H1 (cell line): ENCODE results near the gene SLC12A5. TPM values are rescaled to one million over a fixed set of nuclear protein-coding genes. Genes with fewer than 3 reads are reported as not detected.

ENCODE experiments used
- CTCF ChIA-PET: fragments of 300-600 bp; sonication (Branson Sonifier 250); formaldehyde crosslinking; loops from one replicate; lab custom pipeline; 2021; ENCODE audit not compliant: partially characterized antibody; lab: Charles Lee
- POLR2A ChIA-PET: fragments of 300-600 bp; sonication (Branson Sonifier 250); formaldehyde crosslinking; loops from one replicate; lab custom pipeline; 2021; ENCODE audit warnings: inconsistent platforms; ENCODE audit not compliant: partially characterized antibody; lab: Charles Lee
- DNase-seq, 2 experiments: peaks; one replicate each; pipeline versions ENCODE4 v3.0.0 to v3.0.0-alpha.2; 2010 to 2022; ENCODE audit warnings: low spot score in 2 of 2, low read depth in 1 of 2, mixed read lengths in 1 of 2
- FAIRE-seq: peaks from 2 replicates; lab custom pipeline; 2011; peaks lifted over from hg19 to GRCh38; lab: Jason Lieb, UNC
- H2AFZ ChIP-seq: 2 replicates; pipeline ENCODE4 v1.8.1; 2012; ENCODE audit warnings: low read length, inconsistent platforms
- H2AK5ac ChIP-seq: 2 replicates; pipeline ENCODE4 v1.6.1; 2013; ENCODE audit warnings: low read depth, low read length
- H2BK120ac ChIP-seq: replicated peaks from 2 replicates; pipeline ENCODE3; 2013; ENCODE audit warnings: low read depth, low read length, inconsistent platforms
- H2BK12ac ChIP-seq: 2 replicates; pipeline ENCODE4 v1.6.1; 2013; ENCODE audit warnings: low read depth, low read length
- H2BK15ac ChIP-seq: 2 replicates; pipeline ENCODE4 v1.6.1; 2013; ENCODE audit warnings: low read length
- H2BK20ac ChIP-seq: 2 replicates; pipeline ENCODE4 v1.6.1; 2013; ENCODE audit warnings: low read length
- H2BK5ac ChIP-seq: 2 replicates; pipeline ENCODE4 v1.6.1; 2013; ENCODE audit warnings: low read depth, low read length
- H3K14ac ChIP-seq: 2 replicates; pipeline ENCODE4 v1.6.1; 2013; ENCODE audit warnings: inconsistent platforms; ENCODE audit not compliant: insufficient read length
- H3K18ac ChIP-seq: 2 replicates; pipeline ENCODE4 v1.6.1; 2013; ENCODE audit warnings: low read length; ENCODE audit errors: extremely low read depth
- H3K23ac ChIP-seq: 2 replicates; pipeline ENCODE4 v1.6.1; 2013; ENCODE audit warnings: inconsistent platforms; ENCODE audit not compliant: insufficient read length
- H3K23me2 ChIP-seq: 2 replicates; pipeline ENCODE4 v1.6.1; 2013; ENCODE audit warnings: low read depth, low read length
- H3K27ac ChIP-seq: 2 replicates; pipeline ENCODE4 v1.6.1; 2011; ENCODE audit warnings: low read depth, low read length, inconsistent platforms
- H3K27me3 ChIP-seq, 4 experiments: replicated peaks in 1 of 4; 1 replicate in 1 of 4; 2 replicates in 3 of 4; pipeline versions ENCODE4 v1.6.1 to v1.8.1; 2011 to 2013; ENCODE audit warnings: low read length in 3 of 4, mild to moderate bottlenecking in 3 of 4, inconsistent platforms in 2 of 4, mixed read lengths in 2 of 4, moderate library complexity in 1 of 4; ENCODE audit not compliant: control insufficient read depth in 3 of 4, insufficient read depth in 3 of 4; ENCODE audit errors: extremely low read depth in 1 of 4
- H3K36me3 ChIP-seq, 4 experiments: 2 replicates each; pipeline versions ENCODE4 v1.6.1 to v1.8.1; 2011 to 2013; ENCODE audit warnings: mild to moderate bottlenecking in 4 of 4, low read length in 3 of 4, moderate library complexity in 2 of 4, control low read depth in 1 of 4, inconsistent platforms in 1 of 4; ENCODE audit not compliant: insufficient read depth in 4 of 4, control insufficient read depth in 2 of 4
- H3K4ac ChIP-seq: replicated peaks from 2 replicates; pipeline ENCODE3; 2013; ENCODE audit warnings: low read length, low read depth, mixed read lengths, inconsistent platforms; ENCODE audit not compliant: insufficient read length
- H3K4me1 ChIP-seq, 4 experiments: replicated peaks in 1 of 4; 1 replicate in 1 of 4; 2 replicates in 3 of 4; pipeline versions ENCODE4 v1.6.1 to v1.8.1; 2011 to 2013; ENCODE audit warnings: low read length in 3 of 4, inconsistent platforms in 2 of 4, mixed read lengths in 1 of 4; ENCODE audit not compliant: insufficient read depth in 4 of 4, control insufficient read depth in 3 of 4
- H3K4me2 ChIP-seq, 2 experiments: 2 replicates each; pipeline versions ENCODE4 v1.6.1 to v1.8.1; 2011 to 2013; ENCODE audit warnings: low read depth in 2 of 2, low read length in 2 of 2, control low read depth in 1 of 2, inconsistent platforms in 1 of 2, mild to moderate bottlenecking in 1 of 2; ENCODE audit not compliant: insufficient read depth in 1 of 2
- H3K4me3 ChIP-seq, 4 experiments: fragments of 200-600, 300-600 bp in 1 of 4; sonication (generic), shearing (Covaris generic), sonication (Bioruptor Twin) in 1 of 4; 2 replicates each; pipeline versions ENCODE4 v1.5.1 to v1.8.1; 2011 to 2016; ENCODE audit warnings: low read length in 4 of 4, low read depth in 3 of 4, control low read depth in 2 of 4, inconsistent platforms in 2 of 4, mild to moderate bottlenecking in 2 of 4, mixed read lengths in 1 of 4, moderate library complexity in 1 of 4; ENCODE audit not compliant: insufficient read depth in 2 of 4; ENCODE audit errors: extremely low read depth in 1 of 4
- H3K56ac ChIP-seq: replicated peaks from 2 replicates; pipeline ENCODE3; 2013; ENCODE audit warnings: low read depth, mild to moderate bottlenecking, mixed read lengths, low read length, inconsistent platforms; ENCODE audit not compliant: insufficient read length
- H3K79me1 ChIP-seq: 2 replicates; pipeline ENCODE4 v1.6.1; 2013; ENCODE audit warnings: low read depth, low read length, control low read depth
- H3K79me2 ChIP-seq, 2 experiments: 2 replicates each; pipeline versions ENCODE4 v1.6.1 to v1.8.1; 2012 to 2013; ENCODE audit warnings: low read length in 2 of 2, mild to moderate bottlenecking in 2 of 2, inconsistent platforms in 1 of 2; ENCODE audit not compliant: insufficient read depth in 2 of 2, control insufficient read depth in 1 of 2
- H3K9ac ChIP-seq, 4 experiments: replicated peaks in 1 of 4; 1 replicate in 1 of 4; 2 replicates in 3 of 4; pipeline versions ENCODE4 v1.6.1 to v1.8.1; 2011 to 2013; ENCODE audit warnings: low read depth in 3 of 4, low read length in 3 of 4, control low read depth in 2 of 4, mild to moderate bottlenecking in 2 of 4, moderate library complexity in 2 of 4, inconsistent platforms in 1 of 4; ENCODE audit errors: extremely low read depth in 1 of 4
- H3K9me3 ChIP-seq, 2 experiments: 2 replicates each; pipeline versions ENCODE4 v1.6.1 to v1.8.1; 2012 to 2013; ENCODE audit warnings: mild to moderate bottlenecking in 2 of 2, moderate library complexity in 2 of 2, control low read depth in 1 of 2, inconsistent platforms in 1 of 2, low read depth in 1 of 2, low read length in 1 of 2, mixed read lengths in 1 of 2; ENCODE audit not compliant: insufficient read depth in 2 of 2
- H4K20me1 ChIP-seq, 2 experiments: replicated peaks in 1 of 2; 2 replicates each; pipeline versions ENCODE3 to v1.8.1; 2011 to 2013; ENCODE audit warnings: inconsistent platforms in 2 of 2, low read length in 2 of 2, mild to moderate bottlenecking in 1 of 2; ENCODE audit not compliant: insufficient read depth in 2 of 2, control insufficient read depth in 1 of 2
- H4K5ac ChIP-seq: 2 replicates; pipeline ENCODE4 v1.6.1; 2013; ENCODE audit warnings: low read length, low read depth, mixed read lengths, inconsistent platforms; ENCODE audit not compliant: insufficient read length
- H4K8ac ChIP-seq: 2 replicates; pipeline ENCODE4 v1.8.0; 2013; ENCODE audit warnings: mild to moderate bottlenecking, moderate library complexity, low read length, inconsistent platforms; ENCODE audit not compliant: insufficient read depth; ENCODE audit errors: extremely low read depth
- H4K91ac ChIP-seq: replicated peaks from 2 replicates; pipeline ENCODE3; 2013; ENCODE audit warnings: low read length, mixed read lengths, inconsistent platforms; ENCODE audit not compliant: insufficient read length
- CTBP2 ChIP-seq: IDR thresholded peaks from 2 replicates; pipeline ENCODE4 v1.7.0; 2011; ENCODE audit warnings: borderline replicate concordance, mild to moderate bottlenecking, moderate library complexity, mixed read lengths, low read length; ENCODE audit not compliant: insufficient read depth, insufficient read length
- CTCF ChIP-seq, 3 experiments: IDR thresholded peaks; 1 replicate in 2 of 3; 2 replicates in 1 of 3; pipeline versions ENCODE4 v1.5.1 to v1.6.1; 2011; ENCODE audit warnings: low read length in 3 of 3, mild to moderate bottlenecking in 3 of 3, inconsistent platforms in 2 of 3, low read depth in 1 of 3, moderate library complexity in 1 of 3; ENCODE audit not compliant: insufficient read depth in 1 of 3; ENCODE audit errors: control extremely low read depth in 1 of 3
- JUND ChIP-seq: IDR thresholded peaks from 2 replicates; pipeline ENCODE4 v1.6.1; 2011; ENCODE audit warnings: mild to moderate bottlenecking, improper control_type of control experiment, low read length
- POU5F1 ChIP-seq: IDR thresholded peaks from 2 replicates; pipeline ENCODE4 v1.6.1; 2011; ENCODE audit warnings: low read depth, mild to moderate bottlenecking, low read length, moderate library complexity
- SP2 ChIP-seq: IDR thresholded peaks from 2 replicates; pipeline ENCODE4 v1.6.1; 2012; ENCODE audit warnings: mild to moderate bottlenecking, low read length, inconsistent platforms
- TAF1 ChIP-seq: IDR thresholded peaks from 2 replicates; pipeline ENCODE4 v1.6.1; 2011; ENCODE audit warnings: mild to moderate bottlenecking, low read depth, low read length
- TCF12 ChIP-seq: IDR thresholded peaks from 2 replicates; pipeline ENCODE4 v1.6.1; 2011; ENCODE audit warnings: low read depth, mild to moderate bottlenecking, low read length
- YY1 ChIP-seq: IDR thresholded peaks from 2 replicates; pipeline ENCODE4 v1.6.1; 2011; ENCODE audit warnings: low read depth, mild to moderate bottlenecking, low read length
- WGBS, 2 experiments: shearing (Covaris generic) in 1 of 2; methylation state at CpG; one replicate each; pipeline versions ENCODE4 v1.1.6 to v1.1.7; 2013 to 2015; ENCODE audit warnings: low lambda C conversion rate in 2 of 2, mixed read lengths in 2 of 2, inconsistent platforms in 1 of 2, low coverage in 1 of 2, missing lambda C conversion rate in 1 of 2; ENCODE audit not compliant: insufficient replicate concordance in 2 of 2, insufficient coverage in 1 of 2, insufficient read length in 1 of 2; ENCODE audit errors: extremely low coverage in 1 of 2, missing lambda C conversion rate in 1 of 2; 5-methylcytosine and 5-hydroxymethylcytosine counted together
- polyA plus RNA-seq, 7 experiments: library from polyadenylated mRNA; depleted of rRNA in 3 of 7; stranded (reverse) in 5 of 7; unstranded in 2 of 7; fragments of >200 nt in 5 of 7; fragments of 200-250 nt in 2 of 7; gene quantifications; 1 replicate in 5 of 7; 2 replicates in 1 of 7; 4 replicates in 1 of 7; pipeline versions ENCODE4 v1.2.1 to v1.2.3, GENCODE V29; 2011 to 2013; ENCODE audit warnings: missing spikeins in 2 of 7, mixed read lengths in 2 of 7
- total RNA-seq: library from RNA; stranded (reverse); fragmentation: NEBNext Ultra II Directional; extraction: Animal tissue kit (Norgen Biotek cat#: 25700); gene quantifications from 2 replicates; pipeline ENCODE4 v1.2.1, GENCODE V29; 2021

SLC12A5 gene
- total and polyA plus RNA-seq, 2 of the 8 experiments (the other 6 are each of a cell fraction or from before 2014, with no cell fraction given), result 1.9 to 7.3 TPM

GRCh38 chr20:46077642-46078305, 48.8 kb downstream of the SLC12A5 start:
- H4K8ac ChIP-seq, result no peak overlapping the region
- H2BK12ac ChIP-seq, result no peak overlapping the region
- no peak overlapping the region for H3K9ac ChIP-seq
- H3K36me3 ChIP-seq, result peaks cover 0 to 19% (median 4%) of the 10 kb centered on the region in 4 experiments; a peak in 2 of 8 replicates
- no peaks in the 10 kb centered on the region for H3K23me2 ChIP-seq
- H3K79me1 ChIP-seq, result peaks cover 2% of the 10 kb centered on the region; the same call in 1 of the 2 replicates
- H2AFZ ChIP-seq, result no peak overlapping the region
- no peak overlapping the region for H2BK120ac ChIP-seq
- H2AK5ac ChIP-seq, result no peak overlapping the region
- no peak overlapping the region for H4K91ac ChIP-seq
- ChIA-PET CTCF (interaction anchor here (0.8 to 3.8 kb wide), 8 partner anchors 10 to 77 kb away, joined by 3 to 11 read pairs (median 4); no protein-coding TSS in a partner anchor), POLR2A (interaction anchor here (1.3 to 3.4 kb wide), 4 partner anchors 10 to 48 kb away, joined by 4 to 32 read pairs (median 6); no protein-coding TSS in a partner anchor)
- H3K79me2 ChIP-seq, result peaks cover 0 to 55% of the 10 kb centered on the region in 2 experiments; a peak in 2 of 4 replicates
- no peak overlapping the region for H3K23ac ChIP-seq
- H3K4me1 ChIP-seq, result peaks cover 7 to 16% (median 8%) of the 10 kb centered on the region in 4 experiments; a peak in 6 of 7 replicates
- H3K9me3 ChIP-seq, result no peaks in the 10 kb centered on the region
- no peak overlapping the region for H2BK20ac ChIP-seq
- 90% methylated on average over 8 of the region's 8 CpGs; no CpG with 5 or more reads in 1 of the 2 experiments for WGBS, 2 experiments
- no peak overlapping the region for H3K4me2 ChIP-seq
- H3K27me3 ChIP-seq, result no peaks in the 10 kb centered on the region
- no peak overlapping the region for H2BK15ac ChIP-seq
- DNase-seq (no peak), FAIRE-seq (no peak)
- no peak overlapping the region for H3K14ac ChIP-seq
- no peak overlapping the region for H3K56ac ChIP-seq
- peaks cover 4 to 12% of the 10 kb centered on the region in 2 experiments for H4K20me1 ChIP-seq
- no peak overlapping the region for H3K27ac ChIP-seq
- no peak overlapping the region for H2BK5ac ChIP-seq
- no peak overlapping the region for H3K4ac ChIP-seq
- no peak overlapping the region for H3K18ac ChIP-seq
- H3K4me3 ChIP-seq, result no peak overlapping the region
- no peak overlapping the region for H4K5ac ChIP-seq
- no peak for TF ChIP-seq CTBP2
- TF ChIP-seq JUND, result no peak
- no peak for TF ChIP-seq YY1
- TF ChIP-seq TCF12, result no peak
- no peak for TF ChIP-seq POU5F1
- TF ChIP-seq TAF1, result no peak
- no peak for TF ChIP-seq CTCF (IDR thresholded peaks at IDR 0.05; ENCODE audit: control extremely low read depth in 1 of 3, insufficient read depth in 1 of 3, low read depth in 1 of 3, low read length in 3 of 3)
- no peak for TF ChIP-seq SP2
